Measurements from ENCODE around the gene STX10. TPM values are rescaled to one million over a fixed set of nuclear protein-coding genes. Genes with fewer than 3 reads are reported as not detected.

STX10 gene
- total RNA-seq, 4 donors from 2014 or later, result 50.2 to 62.6 (median 56.6) TPM

- no peak for DNase-seq (ENCODE audit: extremely low spot score)
- 81% methylated on average over 5 of the region's 8 CpGs for WGBS
- intact Hi-C loops (cut with DNase I), result no loop called here
- TF ChIP-seq EP300 (IDR thresholded peaks at IDR 0.05), result no peak
- H3K27me3 ChIP-seq, result no peaks in the 10 kb centered on the region
- H3K4me3 ChIP-seq, result no peak overlapping the region
- peaks cover 9 to 28% (median 26%) of the 10 kb centered on the region in 4 donors for H3K36me3 ChIP-seq
- peaks cover 14 to 40% (median 23%) of the 10 kb centered on the region in 4 donors for H3K4me1 ChIP-seq
- no peaks in the 10 kb centered on the region for H3K9me3 ChIP-seq
- H3K27ac ChIP-seq (replicated peaks in 1 of 4), result peak overlapping the region in 1 of 4 donors; percentile 58
Observed at GRCh38 chr19:13132471-13133180, 17.5 kb downstream of the STX10 start.

- no peak for DNase-seq (ENCODE audit: extremely low spot score)
- TF ChIP-seq POLR2A (IDR thresholded peaks at IDR 0.05; ENCODE audit: low read depth) (no peak), POLR2AphosphoS5 (IDR thresholded peaks at IDR 0.05) (no peak), CTCF (IDR thresholded peaks at IDR 0.05) (no peak), EP300 (IDR thresholded peaks at IDR 0.05) (no peak)
- WGBS, result 92% methylated on average over 3 of the region's 3 CpGs
- Histone ChIP-seq H3K9me3 (no peaks in the 10 kb centered on the region), H3K4me1 (peaks cover 14 to 41% (median 23%) of the 10 kb centered on the region in 4 donors), H3K27ac (replicated peaks in 1 of 4) (no peak overlapping the region), H3K4me3 (no peak overlapping the region), H3K27me3 (no peaks in the 10 kb centered on the region), H3K36me3 (peaks cover 7 to 17% (median 13%) of the 10 kb centered on the region in 4 donors)
- intact Hi-C loops (cut with DNase I), result no loop called here
Observed at GRCh38 chr19:13130886-13131490, 19.2 kb downstream of the STX10 start.

DNA sequence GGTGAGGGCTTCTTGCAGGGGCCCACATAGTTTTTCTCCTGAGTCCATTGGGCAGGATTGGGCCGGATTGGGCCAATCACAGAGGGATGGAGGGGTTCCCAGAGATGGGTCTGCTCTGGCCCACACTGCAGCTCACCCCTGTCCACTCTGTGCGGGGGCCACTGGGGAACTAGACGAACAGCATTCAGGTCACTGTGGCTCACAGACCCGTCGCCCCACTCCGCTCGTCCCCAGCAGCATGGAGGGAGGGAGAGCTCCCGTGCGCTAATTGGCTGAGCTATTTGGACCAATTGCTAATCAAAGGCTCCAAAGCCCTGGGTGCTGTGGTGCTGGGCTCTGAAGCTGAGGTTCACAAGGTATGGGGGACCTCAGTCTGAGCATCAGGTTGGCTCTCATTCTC, 20.8 kb downstream of the STX10 start:
- TF ChIP-seq EP300 (IDR thresholded peaks at IDR 0.05) (no peak), CTCF (IDR thresholded peaks at IDR 0.05) (no peak), POLR2AphosphoS5 (IDR thresholded peaks at IDR 0.05) (no peak), POLR2A (IDR thresholded peaks at IDR 0.05; ENCODE audit: low read depth) (no peak)
- WGBS, result 100% methylated on average over 1 of the region's 9 CpGs
- Histone ChIP-seq H3K4me3 (no peak overlapping the region), H3K36me3 (peaks cover 0 to 11% (median 5%) of the 10 kb centered on the region in 4 donors), H3K27me3 (no peaks in the 10 kb centered on the region), H3K9me3 (no peaks in the 10 kb centered on the region), H3K4me1 (peaks cover 9 to 27% (median 16%) of the 10 kb centered on the region in 4 donors), H3K27ac (replicated peaks in 1 of 4) (no peak overlapping the region)
- intact Hi-C loops (cut with DNase I), result no loop called here
- DNase-seq (ENCODE audit: extremely low spot score), result no peak

GRCh38 chr19:13128583-13128982, 21.6 kb downstream of the STX10 start:
- Histone ChIP-seq H3K4me3 (no peak overlapping the region), H3K27me3 (no peaks in the 10 kb centered on the region), H3K27ac (replicated peaks in 1 of 4) (no peak overlapping the region), H3K4me1 (peaks cover 1 to 20% (median 8%) of the 10 kb centered on the region in 4 donors), H3K9me3 (no peaks in the 10 kb centered on the region), H3K36me3 (peaks cover 0 to 14% (median 6%) of the 10 kb centered on the region in 4 donors)
- 80% methylated on average over 1 of the region's 1 CpG for WGBS
- intact Hi-C loops (cut with DNase I), result no loop called here
- no peak for TF ChIP-seq POLR2AphosphoS5 (IDR thresholded peaks at IDR 0.05)
- no peak for TF ChIP-seq EP300 (IDR thresholded peaks at IDR 0.05)
- no peak for TF ChIP-seq CTCF (IDR thresholded peaks at IDR 0.05)
- TF ChIP-seq POLR2A (IDR thresholded peaks at IDR 0.05; ENCODE audit: low read depth), result no peak
- DNase-seq (ENCODE audit: extremely low spot score), result no peak

DNA sequence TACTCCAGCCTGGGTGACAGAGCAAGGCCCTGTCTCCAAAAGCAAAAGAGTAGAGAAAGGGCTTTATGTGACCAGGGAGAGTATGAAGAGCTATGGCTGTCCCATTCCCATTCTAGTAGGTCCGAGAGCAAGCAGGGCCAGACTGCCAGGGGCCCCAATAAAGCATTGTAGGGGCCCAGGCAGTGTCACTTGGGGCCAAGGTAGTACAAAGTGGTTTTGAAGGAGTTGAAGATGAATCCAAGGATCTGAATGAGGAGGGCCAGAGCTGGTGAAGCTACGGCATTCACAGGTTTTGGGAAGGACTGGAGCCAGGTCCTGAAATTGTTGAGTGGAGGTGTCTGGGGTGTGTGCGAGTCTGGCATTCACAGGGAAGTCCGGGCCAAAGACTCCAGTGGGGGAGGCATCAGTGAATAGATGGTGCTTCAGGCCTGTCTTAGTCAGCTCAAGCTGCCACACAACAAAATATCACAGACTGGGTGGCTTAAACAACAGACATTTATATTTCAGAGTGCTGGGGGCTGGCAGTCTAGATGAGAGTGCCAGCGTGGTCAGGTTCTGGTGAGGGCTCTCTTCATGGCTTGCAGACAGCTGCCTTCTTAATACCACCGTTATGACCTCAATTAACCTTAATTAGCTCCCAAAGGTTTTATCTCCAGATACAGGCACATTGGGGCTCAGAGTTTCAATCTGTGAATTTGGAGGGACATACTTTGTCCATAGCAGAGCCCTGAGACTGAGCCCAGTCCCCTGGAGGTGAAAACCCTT, 22.2 kb downstream of the STX10 start:
- DNase-seq (ENCODE audit: extremely low spot score), result no peak
- Histone ChIP-seq H3K27ac (replicated peaks in 1 of 4) (no peak overlapping the region), H3K4me3 (no peak overlapping the region), H3K9me3 (no peaks in the 10 kb centered on the region), H3K4me1 (peaks cover 0 to 14% (median 3%) of the 10 kb centered on the region in 4 donors), H3K36me3 (peaks cover 0 to 14% (median 6%) of the 10 kb centered on the region in 4 donors), H3K27me3 (no peaks in the 10 kb centered on the region)
- no peak for TF ChIP-seq POLR2A (IDR thresholded peaks at IDR 0.05; ENCODE audit: low read depth)
- TF ChIP-seq POLR2AphosphoS5 (IDR thresholded peaks at IDR 0.05), result no peak
- TF ChIP-seq EP300 (IDR thresholded peaks at IDR 0.05), result no peak
- TF ChIP-seq CTCF (IDR thresholded peaks at IDR 0.05), result no peak
- intact Hi-C loops (cut with DNase I), result no loop called here
- 83% methylated on average over 6 of the region's 6 CpGs for WGBS

All from esophagus muscularis mucosa (tissue), 4 donors.